GM12892 (cell line): Measurements from ENCODE around the gene TEX28.

Experiments
- POLR2A ChIP-seq: IDR thresholded peaks from 2 replicates; pipeline ENCODE4 v1.6.1; 2011; ENCODE audit warnings: low read depth, low read length, control low read depth
- POLR2AphosphoS5 ChIP-seq: IDR thresholded peaks from 2 replicates; pipeline ENCODE4 v1.6.1; 2011; ENCODE audit warnings: low read depth, low read length, control low read depth

GRCh38 chrX:154327038-154327820 lies 32.3 kb upstream of the TEX28 start:
- TF ChIP-seq POLR2A (no peak), POLR2AphosphoS5 (no peak)
